ENCODE results near the gene KIAA0513. TPM values are rescaled to one million over a fixed set of nuclear protein-coding genes. Genes with fewer than 3 reads are reported as not detected.

Gene KIAA0513
- total RNA-seq, 1 experiment from 2014 or later: 6.6 TPM

GRCh38 chr16:85134789-85135142 lies 107.2 kb downstream of the KIAA0513 start:
- no TSS peak for BruUV-seq (replicated peaks)
- H3K4me1 ChIP-seq (ENCODE audit: control insufficient read depth in 1 of 2, insufficient read depth in 2 of 2, low read length in 2 of 2): no peaks in the 10 kb centered on the region
- no peaks in the 10 kb centered on the region for H3K79me2 ChIP-seq (ENCODE audit: insufficient read depth, low read length)

More at GRCh38 chr16:85134789-85135142, 107.2 kb downstream of the KIAA0513 start:
- no peaks in the 10 kb centered on the region for H3K27me3 ChIP-seq (ENCODE audit: insufficient read depth, low read length)
- no peaks in the 10 kb centered on the region for H3K9me3 ChIP-seq (ENCODE audit: control insufficient read depth in 1 of 2, insufficient read depth in 1 of 2, low read depth in 1 of 2, low read length in 2 of 2)
- intact Hi-C loops (cut with micrococcal nuclease): no loop called here
- ChIA-PET CTCF (no interaction called here), RAD21 (ENCODE audit: low non-redundant PET in 1 of 2, low total read pairs in 2 of 2, uncharacterized antibody in 2 of 2, unreplicated experiment in 2 of 2) (no interaction called here), POLR2A (no interaction called here)
- no peak overlapping the region for H3K27ac ChIP-seq (ENCODE audit: low read depth, low read length)
- no peak overlapping the region for H3K9ac ChIP-seq (ENCODE audit: low read length)
- no peaks in the 10 kb centered on the region for H4K20me1 ChIP-seq (ENCODE audit: insufficient read depth)
- H3K4me3 ChIP-seq (replicated peaks in 1 of 2; ENCODE audit: low read depth in 1 of 2, low read length in 2 of 2): no peak overlapping the region
- H3K9me2 ChIP-seq (ENCODE audit: insufficient read depth): no peaks in the 10 kb centered on the region
- no peaks in the 10 kb centered on the region for H3K36me3 ChIP-seq (ENCODE audit: control insufficient read depth in 1 of 2, insufficient read depth in 2 of 2, low read length in 2 of 2)
- TF ChIP-seq EGR1 (IDR thresholded peaks at IDR 0.05; ENCODE audit: low read depth) (no peak), SIN3A (IDR thresholded peaks at IDR 0.05; ENCODE audit: low read depth) (no peak), POLR2AphosphoS5 (IDR thresholded peaks at IDR 0.05; ENCODE audit: low read depth, low read length) (no peak), EZH2 (IDR thresholded peaks at IDR 0.05) (no peak), TCF7L2 (IDR thresholded peaks at IDR 0.05; ENCODE audit: borderline replicate concordance, extremely low read depth, insufficient read depth, insufficient read length) (no peak), SP1 (IDR thresholded peaks at IDR 0.05; ENCODE audit: low read depth) (no peak), YY1 (IDR thresholded peaks at IDR 0.05; ENCODE audit: extremely low read depth, insufficient replicate concordance, low read depth, low read length) (no peak), RAD21 (IDR thresholded peaks at IDR 0.05; ENCODE audit: low read depth) (no peak), EZH2phosphoT487 (IDR thresholded peaks at IDR 0.05; ENCODE audit: borderline replicate concordance) (no peak), ZNF274 (IDR thresholded peaks at IDR 0.05; ENCODE audit: low read depth, low read length) (no peak), JUND (IDR thresholded peaks at IDR 0.05) (no peak), CBX3 (IDR thresholded peaks at IDR 0.05; ENCODE audit: low read depth) (no peak), CEBPB (IDR thresholded peaks at IDR 0.05; ENCODE audit: low read depth) (no peak)
- TF ChIP-seq, protein P1, sequence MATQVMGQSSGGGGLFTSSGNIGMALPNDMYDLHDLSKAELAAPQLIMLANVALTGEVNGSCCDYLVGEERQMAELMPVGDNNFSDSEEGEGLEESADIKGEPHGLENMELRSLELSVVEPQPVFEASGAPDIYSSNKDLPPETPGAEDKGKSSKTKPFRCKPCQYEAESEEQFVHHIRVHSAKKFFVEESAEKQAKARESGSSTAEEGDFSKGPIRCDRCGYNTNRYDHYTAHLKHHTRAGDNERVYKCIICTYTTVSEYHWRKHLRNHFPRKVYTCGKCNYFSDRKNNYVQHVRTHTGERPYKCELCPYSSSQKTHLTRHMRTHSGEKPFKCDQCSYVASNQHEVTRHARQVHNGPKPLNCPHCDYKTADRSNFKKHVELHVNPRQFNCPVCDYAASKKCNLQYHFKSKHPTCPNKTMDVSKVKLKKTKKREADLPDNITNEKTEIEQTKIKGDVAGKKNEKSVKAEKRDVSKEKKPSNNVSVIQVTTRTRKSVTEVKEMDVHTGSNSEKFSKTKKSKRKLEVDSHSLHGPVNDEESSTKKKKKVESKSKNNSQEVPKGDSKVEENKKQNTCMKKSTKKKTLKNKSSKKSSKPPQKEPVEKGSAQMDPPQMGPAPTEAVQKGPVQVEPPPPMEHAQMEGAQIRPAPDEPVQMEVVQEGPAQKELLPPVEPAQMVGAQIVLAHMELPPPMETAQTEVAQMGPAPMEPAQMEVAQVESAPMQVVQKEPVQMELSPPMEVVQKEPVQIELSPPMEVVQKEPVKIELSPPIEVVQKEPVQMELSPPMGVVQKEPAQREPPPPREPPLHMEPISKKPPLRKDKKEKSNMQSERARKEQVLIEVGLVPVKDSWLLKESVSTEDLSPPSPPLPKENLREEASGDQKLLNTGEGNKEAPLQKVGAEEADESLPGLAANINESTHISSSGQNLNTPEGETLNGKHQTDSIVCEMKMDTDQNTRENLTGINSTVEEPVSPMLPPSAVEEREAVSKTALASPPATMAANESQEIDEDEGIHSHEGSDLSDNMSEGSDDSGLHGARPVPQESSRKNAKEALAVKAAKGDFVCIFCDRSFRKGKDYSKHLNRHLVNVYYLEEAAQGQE (IDR thresholded peaks at IDR 0.05; ENCODE audit: low read depth): no peak
- H2AFZ ChIP-seq (ENCODE audit: low read depth, low read length, poor library complexity, severe bottlenecking): no peak overlapping the region
- H3K4me2 ChIP-seq (ENCODE audit: low read length): no peak overlapping the region
- ATAC-seq (no peak), DNase-seq (ENCODE audit: low read depth, low spot score) (no peak)
